ENCODE results near the gene RARRES1. TPM values are rescaled to one million over a fixed set of nuclear protein-coding genes. Genes with fewer than 3 reads are reported as not detected.

Gene RARRES1
- total RNA-seq, 1 donor from 2014 or later: 0.95 TPM

- peak overlapping the region; percentile 49 for H3K27ac Mint-ChIP-seq (ENCODE audit: unreplicated experiment)
Measured at GRCh38 chr3:158659454-158660237, 72.6 kb downstream of the RARRES1 start.

DNA sequence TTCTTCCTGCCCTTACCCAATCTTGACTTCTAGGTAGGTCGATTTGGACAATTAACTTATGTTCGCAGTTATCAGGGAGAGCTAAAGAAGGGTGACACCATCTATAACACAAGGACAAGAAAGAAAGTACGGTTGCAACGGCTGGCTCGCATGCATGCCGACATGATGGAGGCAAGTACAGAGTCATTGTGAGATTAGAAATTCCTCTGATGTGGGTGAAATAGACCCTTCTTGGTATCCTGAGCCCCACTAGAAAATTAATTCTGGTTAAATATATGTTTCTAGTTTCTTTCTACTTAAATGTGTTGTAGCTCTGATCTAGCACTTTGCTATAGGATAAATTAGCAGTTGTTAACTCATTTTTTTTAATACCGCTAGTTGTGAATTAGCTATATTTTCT lies 73.4 kb downstream of the RARRES1 start:
- TF ChIP-seq, protein P1, sequence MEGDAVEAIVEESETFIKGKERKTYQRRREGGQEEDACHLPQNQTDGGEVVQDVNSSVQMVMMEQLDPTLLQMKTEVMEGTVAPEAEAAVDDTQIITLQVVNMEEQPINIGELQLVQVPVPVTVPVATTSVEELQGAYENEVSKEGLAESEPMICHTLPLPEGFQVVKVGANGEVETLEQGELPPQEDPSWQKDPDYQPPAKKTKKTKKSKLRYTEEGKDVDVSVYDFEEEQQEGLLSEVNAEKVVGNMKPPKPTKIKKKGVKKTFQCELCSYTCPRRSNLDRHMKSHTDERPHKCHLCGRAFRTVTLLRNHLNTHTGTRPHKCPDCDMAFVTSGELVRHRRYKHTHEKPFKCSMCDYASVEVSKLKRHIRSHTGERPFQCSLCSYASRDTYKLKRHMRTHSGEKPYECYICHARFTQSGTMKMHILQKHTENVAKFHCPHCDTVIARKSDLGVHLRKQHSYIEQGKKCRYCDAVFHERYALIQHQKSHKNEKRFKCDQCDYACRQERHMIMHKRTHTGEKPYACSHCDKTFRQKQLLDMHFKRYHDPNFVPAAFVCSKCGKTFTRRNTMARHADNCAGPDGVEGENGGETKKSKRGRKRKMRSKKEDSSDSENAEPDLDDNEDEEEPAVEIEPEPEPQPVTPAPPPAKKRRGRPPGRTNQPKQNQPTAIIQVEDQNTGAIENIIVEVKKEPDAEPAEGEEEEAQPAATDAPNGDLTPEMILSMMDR (IDR thresholded peaks at IDR 0.05): no peak
- DNase-seq (ENCODE audit: low spot score): no peak
- H3K9me3 Mint-ChIP-seq (ENCODE audit: low read depth): no peaks in the 10 kb centered on the region
- peaks cover 11% of the 10 kb centered on the region for H3K36me3 Mint-ChIP-seq (ENCODE audit: low read depth)
- no peak overlapping the region for H3K27ac Mint-ChIP-seq (ENCODE audit: unreplicated experiment)
- H3K4me1 Mint-ChIP-seq (ENCODE audit: low read depth): peaks cover 6% of the 10 kb centered on the region
- no peak overlapping the region for H3K4me3 Mint-ChIP-seq (ENCODE audit: unreplicated experiment)
- no peaks in the 10 kb centered on the region for H3K27me3 Mint-ChIP-seq (ENCODE audit: low read depth)

More at GRCh38 chr3:158659454-158660237, 72.6 kb downstream of the RARRES1 start:
- TF ChIP-seq, protein P1 (IDR thresholded peaks at IDR 0.05): peak; percentile 90
- Mint-ChIP-seq H3K27me3 (ENCODE audit: low read depth) (no peaks in the 10 kb centered on the region), H3K4me1 (ENCODE audit: low read depth) (peaks cover 6% of the 10 kb centered on the region), H3K36me3 (ENCODE audit: low read depth) (peaks cover 15% of the 10 kb centered on the region), H3K9me3 (ENCODE audit: low read depth) (no peaks in the 10 kb centered on the region), H3K4me3 (ENCODE audit: unreplicated experiment) (no peak overlapping the region)
- no peak for DNase-seq (ENCODE audit: low spot score)

GRCh38 chr3:158652463-158652862 lies 79.8 kb downstream of the RARRES1 start:
- Mint-ChIP-seq H3K4me1 (ENCODE audit: low read depth) (no peaks in the 10 kb centered on the region), H3K9me3 (ENCODE audit: low read depth) (no peaks in the 10 kb centered on the region), H3K4me3 (ENCODE audit: unreplicated experiment) (no peak overlapping the region), H3K36me3 (ENCODE audit: low read depth) (peaks cover 17% of the 10 kb centered on the region), H3K27me3 (ENCODE audit: low read depth) (no peaks in the 10 kb centered on the region), H3K27ac (ENCODE audit: unreplicated experiment) (no peak overlapping the region)
- no peak for DNase-seq (ENCODE audit: low spot score)
- TF ChIP-seq, protein P1 (IDR thresholded peaks at IDR 0.05): no peak

DNA sequence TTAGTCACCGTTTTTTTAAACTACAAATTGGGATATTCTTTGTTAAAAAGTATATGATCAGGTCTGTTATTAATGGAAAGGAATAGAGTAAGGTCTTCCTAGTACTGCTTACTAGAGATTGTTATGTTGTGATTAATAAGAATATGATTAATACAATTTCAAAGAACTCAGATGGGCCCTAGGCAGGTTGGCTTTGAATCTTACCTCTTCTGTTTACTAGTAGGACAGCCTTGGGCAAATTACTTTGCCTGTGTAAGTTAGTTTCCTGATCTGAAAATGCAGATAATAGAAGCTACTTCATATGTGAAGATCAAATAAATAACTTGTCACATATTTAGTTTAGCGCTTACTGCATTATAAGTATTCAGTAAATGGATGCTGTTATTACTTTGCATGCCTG lies 81.1 kb downstream of the RARRES1 start:
- H3K9me3 Mint-ChIP-seq (ENCODE audit: low read depth): no peaks in the 10 kb centered on the region
- TF ChIP-seq, protein P1 (IDR thresholded peaks at IDR 0.05): no peak
- no peak overlapping the region for H3K4me3 Mint-ChIP-seq (ENCODE audit: unreplicated experiment)
- H3K27ac Mint-ChIP-seq (ENCODE audit: unreplicated experiment): no peak overlapping the region
- DNase-seq (ENCODE audit: low spot score): no peak
- H3K4me1 Mint-ChIP-seq (ENCODE audit: low read depth): peaks cover 5% of the 10 kb centered on the region
- H3K36me3 Mint-ChIP-seq (ENCODE audit: low read depth): peaks cover 12% of the 10 kb centered on the region
- H3K27me3 Mint-ChIP-seq (ENCODE audit: low read depth): no peaks in the 10 kb centered on the region

GRCh38 chr3:158649791-158650190 lies 82.5 kb downstream of the RARRES1 start:
- H3K4me3 Mint-ChIP-seq (ENCODE audit: unreplicated experiment): no peak overlapping the region

More at GRCh38 chr3:158649791-158650190, 82.5 kb downstream of the RARRES1 start:
- Mint-ChIP-seq H3K27ac (ENCODE audit: unreplicated experiment) (no peak overlapping the region), H3K36me3 (ENCODE audit: low read depth) (peaks cover 8% of the 10 kb centered on the region), H3K27me3 (ENCODE audit: low read depth) (no peaks in the 10 kb centered on the region), H3K4me1 (ENCODE audit: low read depth) (peaks cover 18% of the 10 kb centered on the region), H3K9me3 (ENCODE audit: low read depth) (no peaks in the 10 kb centered on the region)
- no peak for DNase-seq (ENCODE audit: low spot score)
- TF ChIP-seq, protein P1 (IDR thresholded peaks at IDR 0.05): no peak

Other genes with a start within 250 kb of the RARRES1 start
- 12.2 to 13.7 TPM (median 12.7 TPM) in 3 replicates for gene MLF1, start 161.3 kb downstream of the RARRES1 start, total RNA-seq
- 28.8 to 48.8 TPM (median 34.1 TPM) in 3 replicates for gene GFM1, start 87.9 kb downstream of the RARRES1 start, total RNA-seq
- gene LXN, start 59.8 kb downstream of the RARRES1 start, total RNA-seq: 3.3 to 6.3 TPM (median 3.4 TPM) in 3 replicates
- 52.8 to 67.9 TPM (median 53.9 TPM) in 3 replicates for gene MFSD1, start 69.6 kb upstream of the RARRES1 start, total RNA-seq

Measured in chondrocyte (in vitro differentiated cells).